AG08396 (cell line): ENCODE data around the gene CCDC77.

Source experiments
- DNase-seq: peaks from one replicate; pipeline ENCODE4 v3.0.0; 2012; ENCODE audit warnings: low spot score, mixed read lengths

The CCDC77 gene

GRCh38 chr12:480831-481816 is 79.7 kb downstream of the CCDC77 start:
- DNase-seq, result peak; percentile 44

GRCh38 chr12:482061-482460 is 80.6 kb downstream of the CCDC77 start:
- no peak for DNase-seq

GRCh38 chr12:484096-484495 is 82.7 kb downstream of the CCDC77 start:
- no peak for DNase-seq

- DNase-seq, result no peak
Measured at GRCh38 chr12:490260-490659, 88.8 kb downstream of the CCDC77 start.
